HepG2 (cell line): Measurements from ENCODE around the gene ASCC2. TPM values are rescaled to one million over a fixed set of nuclear protein-coding genes. Genes with fewer than 3 reads are reported as not detected.

Experiments
- HOXA7 ChIP-seq: sonication (generic); formaldehyde crosslinking; IDR thresholded peaks from 2 replicates; pipeline ENCODE4 v1.8.1; 2022; ENCODE audit warnings: mild to moderate bottlenecking, missing genetic modification reagents, moderate library complexity
- RARG ChIP-seq: sonication (generic); formaldehyde crosslinking; IDR thresholded peaks from 2 replicates; pipeline ENCODE4 v1.4.0; 2020; ENCODE audit warnings: low read depth, mild to moderate bottlenecking, missing genetic modification reagents
- RBM39 ChIP-seq: fragments of 200-400 bp; formaldehyde crosslinking; IDR thresholded peaks from one replicate; pipeline ENCODE4 v1.6.1; 2018; ENCODE audit warnings: antibody characterized with exemption, mild to moderate bottlenecking, low read depth, low read length; ENCODE audit not compliant: poor library complexity, severe bottlenecking
- REL ChIP-seq: sonication (generic); formaldehyde crosslinking; conservative IDR thresholded peaks from 2 replicates; pipeline ENCODE4 v1.8.0; 2022; ENCODE audit warnings: mild to moderate bottlenecking, missing genetic modification reagents, moderate library complexity
- REPIN1 ChIP-seq: sonication (generic); formaldehyde crosslinking; IDR thresholded peaks from 2 replicates; pipeline ENCODE4 v1.8.0; 2022; ENCODE audit warnings: missing genetic modification reagents, low read depth, mild to moderate bottlenecking, borderline replicate concordance
- SKIL ChIP-seq: sonication (generic); formaldehyde crosslinking; IDR thresholded peaks from 2 replicates; pipeline ENCODE4 v1.8.0; 2022; ENCODE audit warnings: missing genetic modification reagents, mild to moderate bottlenecking, moderate library complexity, borderline replicate concordance
- TSC22D2 ChIP-seq: sonication (generic); formaldehyde crosslinking; IDR thresholded peaks from 2 replicates; pipeline ENCODE4 v1.5.1; 2020; ENCODE audit warnings: missing genetic modification reagents, mild to moderate bottlenecking, borderline replicate concordance
- XBP1 ChIP-seq: sonication (generic); formaldehyde crosslinking; IDR thresholded peaks from 2 replicates; pipeline ENCODE4 v1.5.0; 2020; ENCODE audit warnings: missing genetic modification reagents
- ZBTB33 ChIP-seq: sonication (generic); formaldehyde crosslinking; IDR thresholded peaks from 2 replicates; pipeline ENCODE4 v1.4.0; 2020; ENCODE audit warnings: missing genetic modification reagents
- ZNF121 ChIP-seq: sonication (generic); formaldehyde crosslinking; IDR thresholded peaks from 2 replicates; pipeline ENCODE4 v1.5.0; 2020; ENCODE audit warnings: mild to moderate bottlenecking, missing genetic modification reagents
- polyA plus RNA-seq, 8 experiments: library from polyadenylated mRNA; depleted of rRNA in 3 of 8; stranded (reverse) in 7 of 8; unstranded in 1 of 8; fragments of >200 nt; fragmentation: Illumina TruSeq in 4 of 8; extraction: Trizol in 4 of 8; gene quantifications; 2 replicates each; pipeline versions ENCODE4 v1.2.1 to v1.2.3, GENCODE V29; 2011 to 2016; ENCODE audit warnings: low read depth in 4 of 8, missing spikeins in 1 of 8, mixed read lengths in 1 of 8; ENCODE audit not compliant: insufficient read depth in 1 of 8
- total RNA-seq, 5 experiments: library from RNA; depleted of rRNA; stranded (reverse); fragments of >200 nt; fragmentation: Illumina TruSeq; extraction: Trizol; gene quantifications; 2 replicates each; pipeline ENCODE4 v1.2.3, GENCODE V29; 2016; ENCODE audit warnings: low read depth in 1 of 5
- TF ChIP-seq, protein P1 (sequence below): IDR thresholded peaks from 2 replicates; pipeline ENCODE4 v1.6.1; 2016; ENCODE audit warnings: missing biosample characterization, missing genetic modification reagents, low read depth
- TF ChIP-seq, protein P2 (sequence below): sonication (generic); formaldehyde crosslinking; IDR thresholded peaks from 2 replicates; pipeline ENCODE4; 2020; ENCODE audit warnings: missing genetic modification reagents, mild to moderate bottlenecking, borderline replicate concordance
- TF ChIP-seq, protein P3 (sequence below): sonication (generic); formaldehyde crosslinking; IDR thresholded peaks from 2 replicates; pipeline ENCODE4 v1.4.0; 2020; ENCODE audit warnings: missing genetic modification reagents
- TF ChIP-seq, protein P4 (sequence below): sonication (generic); formaldehyde crosslinking; IDR thresholded peaks from 2 replicates; pipeline ENCODE4 v1.5.1; 2020; ENCODE audit warnings: mild to moderate bottlenecking, missing genetic modification reagents, moderate library complexity

Gene ASCC2
- total and polyA plus RNA-seq, 2 of the 13 experiments (the other 11 are each of a cell fraction or from before 2014, with no cell fraction given) = 26.2 to 26.3 TPM

DNA sequence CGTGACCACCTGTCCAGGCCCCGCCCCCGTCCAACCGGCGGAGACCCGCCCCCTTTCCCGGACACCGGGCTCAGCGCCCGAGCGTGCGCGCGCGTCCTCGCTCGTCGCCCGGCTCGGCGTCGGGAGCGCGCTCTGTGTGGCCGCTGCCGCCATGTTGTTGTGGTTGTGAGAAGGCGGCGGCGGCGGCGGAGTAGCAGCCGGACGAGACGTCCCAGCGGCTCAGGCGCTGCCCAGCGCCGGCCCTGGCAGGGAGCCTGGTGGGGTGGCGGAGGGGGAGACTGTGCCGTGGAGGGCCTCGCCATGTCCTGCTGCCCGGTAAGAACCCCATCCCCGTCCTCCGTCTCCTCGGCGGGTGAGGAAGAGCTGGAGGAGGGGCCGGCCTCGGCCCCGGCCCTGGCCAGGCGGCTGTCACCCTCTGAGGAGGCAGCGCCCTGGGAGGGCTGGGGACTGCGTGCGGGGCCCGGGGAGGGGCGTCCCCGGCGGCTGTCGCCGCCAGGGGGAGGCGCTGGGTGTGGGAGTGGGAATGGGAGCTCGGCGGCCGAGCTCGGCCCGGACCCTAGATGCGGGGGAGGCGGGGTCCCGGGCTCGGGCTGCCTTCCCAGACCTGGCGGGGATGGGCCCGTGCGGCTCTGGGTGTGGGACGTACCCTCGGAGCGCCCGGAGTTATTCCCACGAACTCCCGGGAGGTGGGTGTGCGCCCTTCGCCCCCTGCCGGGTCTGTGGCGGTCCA, 45.1 kb upstream of the ASCC2 start, which contains the start of gene MTMR3 (continued):
- no peak for TF ChIP-seq SKIL (CRISPR knock-in tag)
- TF ChIP-seq RARG = no peak
- TF ChIP-seq, protein P1, sequence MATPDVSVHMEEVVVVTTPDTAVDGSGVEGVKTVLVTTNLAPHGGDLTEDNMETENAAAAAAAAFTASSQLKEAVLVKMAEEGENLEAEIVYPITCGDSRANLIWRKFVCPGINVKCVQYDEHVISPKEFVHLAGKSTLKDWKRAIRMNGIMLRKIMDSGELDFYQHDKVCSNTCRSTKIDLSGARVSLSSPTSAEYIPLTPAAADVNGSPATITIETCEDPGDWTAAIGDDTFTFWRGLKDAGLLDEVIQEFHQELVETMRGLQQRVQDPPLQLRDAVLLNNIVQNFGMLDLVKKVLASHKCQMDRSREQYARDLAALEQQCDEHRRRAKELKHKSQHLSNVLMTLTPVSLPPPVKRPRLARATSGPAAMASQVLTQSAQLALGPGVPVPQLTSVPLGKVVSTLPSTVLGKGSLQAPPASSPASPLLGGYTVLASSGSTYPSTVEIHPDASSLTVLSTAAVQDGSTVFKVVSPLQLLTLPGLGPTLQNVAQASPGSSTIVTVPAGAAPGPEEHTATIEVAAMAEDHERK (CRISPR knock-in tag) = 0 out of 2 replicates have a peak, but pooled peaks have one; percentile 54
- 0 out of 2 replicates have a peak, but pooled peaks have one; percentile 45 for TF ChIP-seq REL (CRISPR knock-in tag)
- TF ChIP-seq XBP1 = no peak
- no peak for TF ChIP-seq REPIN1 (CRISPR knock-in tag)
- TF ChIP-seq, protein P2, sequence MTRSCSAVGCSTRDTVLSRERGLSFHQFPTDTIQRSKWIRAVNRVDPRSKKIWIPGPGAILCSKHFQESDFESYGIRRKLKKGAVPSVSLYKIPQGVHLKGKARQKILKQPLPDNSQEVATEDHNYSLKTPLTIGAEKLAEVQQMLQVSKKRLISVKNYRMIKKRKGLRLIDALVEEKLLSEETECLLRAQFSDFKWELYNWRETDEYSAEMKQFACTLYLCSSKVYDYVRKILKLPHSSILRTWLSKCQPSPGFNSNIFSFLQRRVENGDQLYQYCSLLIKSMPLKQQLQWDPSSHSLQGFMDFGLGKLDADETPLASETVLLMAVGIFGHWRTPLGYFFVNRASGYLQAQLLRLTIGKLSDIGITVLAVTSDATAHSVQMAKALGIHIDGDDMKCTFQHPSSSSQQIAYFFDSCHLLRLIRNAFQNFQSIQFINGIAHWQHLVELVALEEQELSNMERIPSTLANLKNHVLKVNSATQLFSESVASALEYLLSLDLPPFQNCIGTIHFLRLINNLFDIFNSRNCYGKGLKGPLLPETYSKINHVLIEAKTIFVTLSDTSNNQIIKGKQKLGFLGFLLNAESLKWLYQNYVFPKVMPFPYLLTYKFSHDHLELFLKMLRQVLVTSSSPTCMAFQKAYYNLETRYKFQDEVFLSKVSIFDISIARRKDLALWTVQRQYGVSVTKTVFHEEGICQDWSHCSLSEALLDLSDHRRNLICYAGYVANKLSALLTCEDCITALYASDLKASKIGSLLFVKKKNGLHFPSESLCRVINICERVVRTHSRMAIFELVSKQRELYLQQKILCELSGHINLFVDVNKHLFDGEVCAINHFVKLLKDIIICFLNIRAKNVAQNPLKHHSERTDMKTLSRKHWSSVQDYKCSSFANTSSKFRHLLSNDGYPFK = no peak
- TF ChIP-seq ZBTB33 (CRISPR knock-in tag) = no peak
- TF ChIP-seq, protein P3, sequence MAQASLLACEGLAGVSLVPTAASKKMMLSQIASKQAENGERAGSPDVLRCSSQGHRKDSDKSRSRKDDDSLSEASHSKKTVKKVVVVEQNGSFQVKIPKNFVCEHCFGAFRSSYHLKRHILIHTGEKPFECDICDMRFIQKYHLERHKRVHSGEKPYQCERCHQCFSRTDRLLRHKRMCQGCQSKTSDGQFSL (CRISPR knock-in tag) = no peak
- no peak for TF ChIP-seq HOXA7
- TF ChIP-seq TSC22D2 (CRISPR knock-in tag) = no peak; the same call in 1 of the 2 replicates
- TF ChIP-seq RBM39 = peak; percentile 52
- TF ChIP-seq, protein P4, sequence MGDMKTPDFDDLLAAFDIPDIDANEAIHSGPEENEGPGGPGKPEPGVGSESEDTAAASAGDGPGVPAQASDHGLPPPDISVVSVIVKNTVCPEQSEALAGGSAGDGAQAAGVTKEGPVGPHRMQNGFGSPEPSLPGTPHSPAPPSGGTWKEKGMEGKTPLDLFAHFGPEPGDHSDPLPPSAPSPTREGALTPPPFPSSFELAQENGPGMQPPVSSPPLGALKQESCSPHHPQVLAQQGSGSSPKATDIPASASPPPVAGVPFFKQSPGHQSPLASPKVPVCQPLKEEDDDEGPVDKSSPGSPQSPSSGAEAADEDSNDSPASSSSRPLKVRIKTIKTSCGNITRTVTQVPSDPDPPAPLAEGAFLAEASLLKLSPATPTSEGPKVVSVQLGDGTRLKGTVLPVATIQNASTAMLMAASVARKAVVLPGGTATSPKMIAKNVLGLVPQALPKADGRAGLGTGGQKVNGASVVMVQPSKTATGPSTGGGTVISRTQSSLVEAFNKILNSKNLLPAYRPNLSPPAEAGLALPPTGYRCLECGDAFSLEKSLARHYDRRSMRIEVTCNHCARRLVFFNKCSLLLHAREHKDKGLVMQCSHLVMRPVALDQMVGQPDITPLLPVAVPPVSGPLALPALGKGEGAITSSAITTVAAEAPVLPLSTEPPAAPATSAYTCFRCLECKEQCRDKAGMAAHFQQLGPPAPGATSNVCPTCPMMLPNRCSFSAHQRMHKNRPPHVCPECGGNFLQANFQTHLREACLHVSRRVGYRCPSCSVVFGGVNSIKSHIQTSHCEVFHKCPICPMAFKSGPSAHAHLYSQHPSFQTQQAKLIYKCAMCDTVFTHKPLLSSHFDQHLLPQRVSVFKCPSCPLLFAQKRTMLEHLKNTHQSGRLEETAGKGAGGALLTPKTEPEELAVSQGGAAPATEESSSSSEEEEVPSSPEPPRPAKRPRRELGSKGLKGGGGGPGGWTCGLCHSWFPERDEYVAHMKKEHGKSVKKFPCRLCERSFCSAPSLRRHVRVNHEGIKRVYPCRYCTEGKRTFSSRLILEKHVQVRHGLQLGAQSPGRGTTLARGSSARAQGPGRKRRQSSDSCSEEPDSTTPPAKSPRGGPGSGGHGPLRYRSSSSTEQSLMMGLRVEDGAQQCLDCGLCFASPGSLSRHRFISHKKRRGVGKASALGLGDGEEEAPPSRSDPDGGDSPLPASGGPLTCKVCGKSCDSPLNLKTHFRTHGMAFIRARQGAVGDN (CRISPR knock-in tag) = peak; percentile 75
- TF ChIP-seq ZNF121 (CRISPR knock-in tag) = no peak
